Measurements from ENCODE around the gene SNX32.

The SNX32 gene

DNA sequence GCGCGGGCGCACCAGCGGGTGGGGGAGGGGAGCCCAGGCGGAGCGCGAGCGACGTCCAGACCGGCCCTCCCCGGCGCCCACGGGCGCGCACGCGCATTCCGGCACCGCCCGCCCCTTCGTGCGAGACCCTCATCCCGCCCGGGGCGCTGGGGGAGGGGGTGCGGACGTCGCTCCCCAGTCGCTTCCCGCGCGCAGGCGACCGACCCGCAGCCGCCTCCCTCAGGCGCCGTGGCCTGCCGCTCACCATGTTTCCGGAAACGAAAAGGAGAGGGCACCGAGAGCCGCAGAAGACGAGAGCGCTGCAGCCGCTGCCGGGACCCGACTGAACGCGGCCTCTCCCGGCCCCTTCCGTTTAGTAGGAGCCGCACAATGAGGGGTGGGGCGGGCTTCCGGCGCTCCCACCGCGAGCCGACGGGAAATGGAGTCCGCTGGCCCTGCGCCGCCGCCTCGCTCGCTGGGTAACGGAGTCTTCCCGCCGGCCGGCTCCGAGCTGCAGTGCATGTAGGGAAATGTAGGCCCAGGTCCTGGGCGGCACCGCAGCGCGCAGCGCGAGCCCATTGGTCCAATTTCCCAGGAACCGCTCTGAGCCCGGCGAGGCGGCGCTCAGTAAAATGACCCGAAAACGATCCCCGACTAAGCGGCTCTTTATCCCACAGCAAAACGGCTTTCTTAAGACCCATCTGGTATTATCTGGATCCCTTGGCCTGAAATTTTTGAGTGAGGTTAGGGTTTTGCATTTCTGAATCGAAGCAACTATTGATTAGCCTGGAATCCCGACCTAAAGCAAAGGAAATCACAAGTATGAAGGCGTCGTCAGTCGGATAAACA, 24.3 kb downstream of the SNX32 start, which contains the start of gene CFL1:
Gene CFL1, minus strand, starts transcription at position 328 of the 828 bp plus-strand sequence. Its CDS starts 81 bp downstream, at position 247.
- peak; percentile 99 for DNase-seq

DNA sequence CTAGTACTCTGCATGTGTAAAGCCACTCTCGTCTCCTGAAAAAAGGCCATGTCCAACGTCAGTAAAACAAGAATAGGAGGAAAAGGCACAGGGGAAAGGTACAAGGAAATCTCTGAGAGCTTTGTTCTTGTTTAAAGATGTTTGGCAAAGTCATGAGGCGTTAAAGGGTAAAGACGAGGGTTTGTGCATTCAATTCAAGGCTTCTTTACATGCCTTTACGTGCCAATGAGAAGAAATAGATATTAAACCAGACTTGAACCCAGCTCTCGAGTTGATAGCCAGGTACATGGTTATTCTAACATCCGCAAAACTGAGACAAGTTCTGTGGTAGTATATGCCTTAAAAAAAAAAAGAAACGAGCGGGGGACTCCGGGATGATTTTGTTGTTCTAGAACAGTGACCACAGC, 24.9 kb downstream of the SNX32 start:
- no peak for DNase-seq

DNA sequence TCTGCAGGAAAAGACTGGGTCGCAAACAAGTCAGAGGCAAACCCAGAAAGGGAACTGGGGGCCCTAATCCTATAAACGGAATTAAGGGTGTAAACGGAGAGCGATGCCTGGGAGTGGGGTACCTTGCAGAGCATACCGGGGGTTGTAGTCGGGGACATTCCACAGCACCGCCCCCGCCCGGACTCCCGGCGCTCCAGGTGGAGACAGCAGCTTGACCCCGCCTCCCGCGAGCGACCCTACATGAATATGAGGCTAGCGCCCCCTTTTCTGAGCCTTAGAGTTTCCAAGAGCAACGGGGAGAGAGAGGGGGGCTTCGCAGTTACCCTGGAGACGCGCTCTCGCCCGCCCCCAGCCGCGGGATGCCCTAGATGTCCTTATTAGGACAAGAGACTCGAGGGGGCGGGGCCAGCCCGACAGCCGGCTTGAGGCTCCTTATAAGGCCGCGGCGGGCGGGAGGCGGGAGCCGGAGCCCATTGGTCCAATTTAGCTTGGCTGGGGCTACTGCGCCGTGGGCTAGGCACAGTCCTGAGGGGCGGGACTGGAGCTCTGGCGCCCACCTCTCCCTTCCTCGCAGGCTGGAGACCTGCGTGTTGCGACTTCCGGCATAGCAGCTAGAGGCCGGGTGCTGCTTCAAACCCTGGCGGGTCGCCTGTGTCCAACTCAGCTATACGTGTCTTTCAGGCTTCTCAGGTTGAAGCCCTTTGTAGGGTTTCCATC, 25.5 kb downstream of the SNX32 start:
- peak; percentile 100 for DNase-seq

DNA sequence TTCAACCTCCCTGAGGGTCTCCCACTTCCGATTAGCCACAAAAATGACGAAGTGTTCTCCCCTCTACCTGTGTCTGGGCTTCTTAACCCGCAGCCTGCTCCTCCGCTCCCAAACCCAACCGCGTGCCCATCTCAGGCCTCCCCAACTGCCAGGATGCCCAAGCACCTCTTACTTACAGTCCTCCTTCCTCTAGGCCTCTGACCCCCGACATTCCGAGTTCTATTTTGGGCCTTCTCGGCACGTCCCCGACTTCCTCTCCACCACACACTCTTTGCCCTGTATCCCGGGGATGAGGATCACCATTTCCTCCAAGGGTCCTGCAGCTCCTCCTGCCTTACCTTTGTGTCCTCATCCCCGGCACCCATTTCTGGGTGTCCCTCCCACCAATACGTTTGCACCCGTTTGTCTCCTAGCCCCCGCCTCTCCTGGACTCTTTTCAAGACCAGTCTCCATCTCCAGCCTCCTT, 26.1 kb downstream of the SNX32 start:
- DNase-seq: no peak

DNA sequence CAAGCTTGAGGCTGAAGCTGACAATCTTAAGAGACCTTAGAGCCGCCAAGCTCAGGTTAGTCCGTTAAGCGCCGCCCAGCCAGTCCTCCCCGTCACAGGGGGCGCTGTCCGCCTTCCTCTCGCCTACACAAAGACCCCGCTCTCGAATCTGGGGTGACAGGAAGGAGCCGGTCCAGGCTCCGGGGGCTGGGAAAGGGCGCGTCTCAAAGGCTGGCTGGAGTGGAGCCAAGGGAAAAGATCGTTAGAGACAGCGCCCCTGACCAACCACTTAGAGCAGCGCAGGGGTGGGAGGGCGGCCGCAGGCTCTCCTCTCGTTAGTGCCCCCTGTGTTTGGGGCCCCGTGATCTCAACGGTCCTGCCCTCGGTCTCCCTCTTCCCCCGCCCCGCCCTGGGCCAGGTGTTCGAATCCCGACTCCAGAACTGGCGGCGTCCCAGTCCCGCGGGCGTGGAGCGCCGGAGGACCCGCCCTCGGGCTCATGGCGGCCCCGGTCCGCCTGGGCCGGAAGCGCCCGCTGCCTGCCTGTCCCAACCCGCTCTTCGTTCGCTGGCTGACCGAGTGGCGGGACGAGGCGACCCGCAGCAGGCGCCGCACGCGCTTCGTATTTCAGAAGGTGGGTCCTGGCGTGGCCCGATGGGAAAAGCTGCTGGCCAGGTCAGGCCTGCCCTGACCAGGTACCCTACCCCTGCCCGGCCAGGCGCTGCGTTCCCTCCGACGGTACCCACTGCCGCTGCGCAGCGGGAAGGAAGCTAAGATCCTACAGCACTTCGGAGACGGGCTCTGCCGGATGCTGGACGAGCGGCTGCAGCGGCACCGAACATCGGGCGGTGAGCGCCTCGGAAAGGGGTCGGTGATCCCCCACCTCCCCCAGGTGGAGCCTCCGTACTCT, 26.8 kb downstream of the SNX32 start, which contains the start of gene MUS81:
Gene MUS81, plus strand, starts transcription at position 156 of the 887 bp plus-strand sequence. Its CDS starts 321 bp downstream, at position 477.
- peak; percentile 99 for DNase-seq

DNA sequence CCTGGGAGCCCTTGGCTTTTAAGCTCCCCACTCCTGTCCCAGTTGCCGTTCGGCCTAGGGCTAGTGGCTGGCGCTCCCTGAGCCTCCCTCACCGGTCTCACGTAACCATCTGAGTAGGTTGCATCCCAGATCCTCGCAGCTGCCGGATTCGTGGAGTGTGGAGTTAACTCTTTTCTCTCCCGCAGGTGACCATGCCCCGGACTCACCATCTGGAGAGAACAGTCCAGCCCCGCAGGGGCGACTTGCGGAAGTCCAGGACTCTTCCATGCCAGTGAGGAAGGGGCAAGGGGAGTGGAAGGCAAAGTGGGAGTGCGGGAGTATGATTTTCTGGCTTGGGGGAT, 27.4 kb downstream of the SNX32 start:
- DNase-seq: no peak

DNA sequence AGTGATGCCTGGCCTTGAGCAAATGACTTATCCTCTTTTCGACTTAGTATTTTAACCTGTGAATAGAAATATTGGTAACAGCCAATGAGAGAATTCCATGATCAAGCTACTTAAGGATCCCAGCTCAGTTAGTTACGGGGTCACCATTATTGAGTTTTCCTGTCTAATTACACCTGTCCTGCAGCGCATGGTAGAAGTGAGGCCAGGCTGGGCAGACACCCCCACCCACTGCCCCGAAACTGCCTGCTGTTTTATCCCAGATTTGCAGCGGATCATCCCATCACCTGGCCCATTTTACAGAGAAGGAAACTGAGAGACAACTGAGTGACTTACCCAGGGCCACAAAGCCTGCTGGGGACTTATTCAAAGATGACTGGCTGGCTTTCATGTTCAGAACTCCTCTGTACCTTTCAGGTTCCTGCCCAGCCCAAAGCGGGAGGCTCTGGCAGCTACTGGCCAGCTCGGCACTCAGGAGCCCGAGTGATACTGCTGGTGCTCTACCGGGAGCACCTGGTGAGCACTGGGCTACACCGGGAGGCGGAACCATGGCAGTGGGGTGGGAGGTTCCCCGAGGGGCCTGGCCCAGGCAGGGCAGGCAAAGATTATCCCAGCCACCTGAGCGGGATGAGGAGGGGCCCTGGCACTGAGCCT, 27.9 kb downstream of the SNX32 start:
- DNase-seq: no peak

DNA sequence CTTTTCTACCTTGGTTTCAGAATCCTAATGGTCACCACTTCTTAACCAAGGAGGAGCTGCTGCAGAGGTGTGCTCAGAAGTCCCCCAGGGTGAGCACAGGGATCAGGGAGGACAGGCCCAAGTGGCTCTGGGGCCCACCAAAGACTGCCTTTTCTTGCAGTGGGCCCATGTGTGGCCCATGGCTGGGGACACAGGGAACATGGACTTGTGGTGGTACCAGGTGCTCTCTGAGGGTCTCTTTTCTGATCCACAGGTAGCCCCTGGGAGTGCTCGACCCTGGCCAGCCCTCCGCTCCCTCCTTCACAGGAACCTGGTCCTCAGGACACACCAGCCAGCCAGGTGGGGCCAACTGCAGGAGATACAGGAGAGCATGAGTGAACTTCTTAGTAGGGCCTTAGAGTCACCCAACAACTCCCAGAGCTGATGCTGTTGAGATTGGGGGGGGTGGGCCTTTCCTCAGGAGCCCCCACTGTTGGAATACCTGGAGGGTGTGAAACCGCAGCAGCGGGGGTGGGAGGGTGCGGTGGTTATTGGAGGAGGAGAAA, 28.5 kb downstream of the SNX32 start:
- DNase-seq: no peak

DNA sequence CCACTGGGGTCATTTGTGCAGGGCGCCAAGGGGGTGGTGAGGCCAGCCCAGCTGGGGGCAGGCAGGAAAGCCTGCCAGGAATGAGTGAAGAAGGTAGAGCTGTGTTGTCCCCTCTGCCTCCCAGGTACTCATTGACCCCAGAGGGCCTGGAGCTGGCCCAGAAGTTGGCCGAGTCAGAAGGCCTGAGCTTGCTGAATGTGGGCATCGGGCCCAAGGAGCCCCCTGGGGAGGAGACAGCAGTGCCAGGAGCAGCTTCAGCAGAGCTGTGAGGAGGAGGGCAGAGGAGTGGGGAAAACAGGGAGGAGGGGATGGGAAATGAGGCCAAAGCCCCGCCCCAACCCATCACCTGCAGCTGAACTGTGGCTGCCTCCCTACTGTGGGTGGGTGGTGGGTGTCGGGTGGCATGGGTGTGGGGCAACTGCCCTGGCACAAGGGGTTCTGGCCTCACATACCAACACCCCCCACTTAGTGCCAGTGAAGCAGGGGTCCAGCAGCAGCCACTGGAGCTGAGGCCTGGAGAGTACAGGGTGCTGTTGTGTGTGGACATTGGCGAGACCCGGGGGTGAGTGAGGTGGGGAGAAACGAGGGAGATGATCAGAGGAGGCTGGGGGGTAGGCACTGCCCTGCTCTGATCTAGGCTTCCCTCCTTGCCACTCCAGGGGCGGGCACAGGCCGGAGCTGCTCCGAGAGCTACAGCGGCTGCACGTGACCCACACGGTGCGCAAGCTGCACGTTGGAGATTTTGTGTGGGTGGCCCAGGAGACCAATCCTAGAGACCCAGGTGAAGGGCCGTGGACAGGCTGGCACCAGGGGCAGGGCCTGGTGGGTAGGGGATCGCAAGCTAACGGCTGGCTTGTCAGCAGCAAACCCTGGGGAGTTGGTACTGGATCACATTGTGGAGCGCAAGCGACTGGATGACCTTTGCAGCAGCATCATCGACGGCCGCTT, 29.5 kb downstream of the SNX32 start:
- no peak for DNase-seq

DNA sequence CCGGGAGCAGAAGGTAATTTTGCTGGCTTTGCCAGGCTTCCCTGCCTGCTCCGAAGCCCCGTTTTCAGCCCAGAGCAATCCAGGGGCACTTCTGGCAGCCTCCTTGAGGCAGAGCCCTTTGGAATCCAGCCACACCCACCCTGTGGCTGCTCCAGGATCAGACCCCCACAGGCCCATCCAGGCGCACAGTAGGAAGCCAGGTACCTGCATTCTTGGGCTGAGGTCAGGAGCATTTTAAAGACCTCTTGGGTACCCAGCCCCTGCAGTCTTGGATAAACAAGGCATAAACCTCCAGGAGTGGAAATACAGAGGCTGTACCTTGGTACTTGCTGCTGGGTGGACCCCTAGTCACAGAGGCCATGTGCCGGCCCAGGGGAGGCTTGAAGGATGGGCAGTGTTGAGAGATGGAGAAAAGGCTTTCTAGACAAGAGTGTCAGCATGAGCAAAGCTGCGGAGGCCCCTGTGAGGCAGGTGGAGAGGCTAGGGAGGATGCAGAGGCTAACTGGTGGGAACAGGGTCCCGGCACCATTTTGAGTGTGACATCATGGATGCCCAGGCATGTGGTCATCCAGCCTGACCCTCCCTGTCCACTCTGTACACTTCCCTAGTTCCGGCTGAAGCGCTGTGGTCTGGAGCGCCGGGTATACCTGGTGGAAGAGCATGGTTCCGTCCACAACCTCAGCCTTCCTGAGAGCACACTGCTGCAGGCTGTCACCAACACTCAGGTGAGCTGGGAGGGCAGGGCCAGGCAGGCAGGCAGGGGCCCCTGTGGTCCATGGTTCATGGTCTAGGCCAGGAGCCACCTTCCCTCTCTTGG, 30.3 kb downstream of the SNX32 start:
- no peak for DNase-seq

DNA sequence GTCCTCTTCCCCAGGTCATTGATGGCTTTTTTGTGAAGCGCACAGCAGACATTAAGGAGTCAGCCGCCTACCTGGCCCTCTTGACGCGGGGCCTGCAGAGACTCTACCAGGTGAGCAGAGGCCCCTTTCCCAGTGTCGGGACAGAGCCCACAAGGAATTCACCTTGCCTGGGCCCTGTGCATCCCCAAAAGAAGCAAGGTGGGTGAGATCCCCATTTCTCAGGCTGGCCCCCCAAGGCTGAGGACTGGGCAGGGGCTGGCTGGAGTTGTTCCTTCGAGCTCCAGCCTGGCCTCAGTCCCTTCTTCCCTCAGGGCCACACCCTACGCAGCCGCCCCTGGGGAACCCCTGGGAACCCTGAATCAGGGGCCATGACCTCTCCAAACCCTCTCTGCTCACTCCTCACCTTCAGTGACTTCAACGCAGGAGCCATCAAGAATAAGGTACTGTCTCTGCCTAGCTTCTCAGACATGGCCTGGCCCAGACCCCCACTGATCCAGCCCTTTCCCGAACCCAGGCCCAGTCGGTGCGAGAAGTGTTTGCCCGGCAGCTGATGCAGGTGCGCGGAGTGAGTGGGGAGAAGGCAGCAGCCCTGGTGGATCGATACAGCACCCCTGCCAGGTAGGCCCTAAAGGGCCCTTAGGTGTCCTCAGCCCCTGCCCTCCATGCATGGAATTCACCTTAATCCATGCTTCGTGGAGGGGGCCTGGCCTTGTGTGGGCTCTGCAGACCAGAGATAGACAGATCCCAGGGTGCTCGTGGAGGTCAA, 31.1 kb downstream of the SNX32 start:
- no peak for DNase-seq

DNA sequence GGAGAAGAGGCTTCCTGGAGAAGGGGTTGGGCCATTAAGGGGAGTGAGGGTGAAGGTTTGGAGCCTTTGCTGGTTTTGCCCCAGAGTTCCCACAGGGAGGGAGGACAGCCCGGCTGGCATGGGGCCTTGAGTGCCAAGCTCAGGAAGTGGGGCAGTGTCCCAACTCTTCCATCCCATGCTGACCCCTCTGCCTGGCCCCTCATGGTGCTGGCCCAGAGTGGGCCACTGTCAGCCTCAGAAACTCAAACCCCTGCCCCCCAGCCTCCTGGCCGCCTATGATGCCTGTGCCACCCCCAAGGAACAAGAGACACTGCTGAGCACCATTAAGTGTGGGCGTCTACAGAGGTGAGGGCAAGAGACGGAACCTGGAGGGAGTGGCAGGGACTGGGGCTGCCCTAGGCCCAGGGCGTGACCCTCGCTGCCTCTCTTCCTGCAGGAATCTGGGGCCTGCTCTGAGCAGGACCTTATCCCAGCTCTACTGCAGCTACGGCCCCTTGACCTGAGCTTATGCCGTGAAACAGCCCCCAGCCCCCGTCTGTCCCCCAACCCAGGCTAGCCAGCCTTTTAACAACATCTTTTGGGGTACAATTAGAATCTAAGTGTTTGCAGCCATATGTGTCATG, 31.9 kb downstream of the SNX32 start:
- no peak for DNase-seq

DNA sequence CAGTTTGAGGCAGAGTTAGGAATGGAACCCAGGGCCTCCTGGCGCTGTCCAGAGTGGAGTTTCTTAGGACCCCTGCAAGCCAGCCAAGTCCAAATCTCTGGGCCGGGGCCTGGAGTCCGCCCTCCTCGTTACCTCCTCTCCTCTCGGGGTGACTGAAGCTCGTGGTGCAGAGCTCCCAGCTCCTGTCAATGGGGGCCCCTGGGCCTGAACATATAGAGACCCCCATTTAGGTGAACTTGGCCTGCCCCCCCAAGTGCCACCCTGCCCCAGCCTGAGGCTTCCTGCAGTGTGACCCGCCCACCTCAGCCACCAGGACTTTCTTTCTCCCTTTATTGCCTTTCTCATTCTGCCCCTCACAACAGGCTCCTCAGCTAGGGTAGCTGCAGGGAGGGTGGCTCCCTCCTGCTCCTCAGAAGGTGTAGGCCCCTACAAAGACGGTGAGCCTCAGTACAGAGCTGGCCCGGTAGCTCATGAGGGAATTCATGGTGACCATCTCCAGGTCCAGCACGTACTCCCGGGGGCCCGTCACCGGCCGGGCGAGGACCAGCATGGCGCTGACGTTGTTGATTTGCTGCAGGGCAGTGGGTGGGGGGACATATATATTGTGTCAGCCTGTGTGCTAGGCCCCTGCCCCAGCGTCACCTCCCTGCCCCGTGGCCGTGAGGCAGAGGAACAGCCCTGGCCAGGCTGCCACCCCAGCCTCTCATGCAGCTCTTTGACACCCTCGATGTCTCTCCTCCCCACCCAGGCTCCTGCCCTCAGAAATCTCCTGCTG, 32.9 kb downstream of the SNX32 start:
- DNase-seq: no peak

DNA sequence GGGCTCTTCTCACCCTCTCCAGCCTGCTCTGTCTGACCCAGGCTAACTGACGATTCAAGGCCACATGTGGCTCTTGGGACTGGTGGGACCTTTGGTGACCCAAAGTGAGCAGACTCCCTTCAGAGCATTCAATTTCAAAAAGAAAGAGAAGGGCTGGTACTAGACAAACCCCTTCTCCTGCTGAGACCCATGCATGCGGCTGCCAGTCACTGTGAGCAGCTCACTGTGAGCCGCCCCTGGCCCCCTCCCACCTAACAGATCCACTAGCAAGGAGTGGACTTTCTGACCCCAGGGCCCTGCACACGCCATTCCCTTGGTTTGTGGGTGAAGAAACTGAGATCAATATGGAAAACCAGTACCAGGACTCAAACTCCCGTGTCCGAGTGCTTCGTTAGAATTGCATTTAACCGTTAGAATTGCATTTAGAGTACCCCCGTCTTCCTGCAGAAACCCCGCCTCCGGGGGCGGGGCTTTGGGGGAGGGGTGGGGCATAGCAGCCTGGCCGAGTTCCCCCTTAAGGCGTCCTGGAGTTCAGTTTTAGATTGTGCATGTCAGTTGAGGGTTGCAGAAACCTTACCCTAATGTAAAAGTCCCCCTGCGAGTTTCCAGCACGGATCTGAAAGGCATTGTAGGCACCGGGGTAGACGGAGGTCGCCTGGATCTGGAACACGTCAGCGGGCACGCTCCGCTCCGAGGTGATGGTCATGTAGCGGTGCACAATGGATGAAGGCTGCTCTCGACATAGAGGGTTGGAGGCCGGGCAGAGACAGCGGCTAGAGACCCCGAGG, 33.7 kb downstream of the SNX32 start:
- DNase-seq: no peak

DNA sequence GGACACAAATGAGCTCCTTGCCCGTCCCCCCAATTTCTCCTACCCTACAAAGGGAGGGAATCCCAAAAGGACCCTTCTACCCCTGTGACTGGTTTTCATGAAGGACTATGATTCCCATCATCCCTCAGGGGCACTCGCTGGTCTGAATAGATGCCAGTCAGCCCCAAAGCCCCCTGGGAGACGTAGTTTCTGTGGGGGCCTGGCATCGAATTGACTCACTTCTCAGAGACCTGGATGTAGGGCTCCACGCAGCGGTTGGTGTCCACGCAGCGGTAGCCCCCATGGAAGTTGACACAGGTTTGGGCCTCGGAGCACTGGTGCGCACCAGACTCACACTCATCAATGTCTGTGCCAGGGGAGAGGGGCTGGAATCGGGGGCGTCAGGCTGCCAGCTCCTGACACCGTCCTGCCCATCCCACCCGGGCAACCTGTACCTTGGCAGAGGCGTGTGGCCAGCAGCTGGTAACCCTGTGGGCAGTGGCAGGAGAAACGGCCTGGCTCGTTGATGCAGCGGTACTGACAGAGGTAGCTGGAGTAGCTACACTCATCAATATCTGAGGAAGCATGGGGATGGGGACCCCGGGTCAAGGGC, 34.4 kb downstream of the SNX32 start:
- DNase-seq: no peak

DNA sequence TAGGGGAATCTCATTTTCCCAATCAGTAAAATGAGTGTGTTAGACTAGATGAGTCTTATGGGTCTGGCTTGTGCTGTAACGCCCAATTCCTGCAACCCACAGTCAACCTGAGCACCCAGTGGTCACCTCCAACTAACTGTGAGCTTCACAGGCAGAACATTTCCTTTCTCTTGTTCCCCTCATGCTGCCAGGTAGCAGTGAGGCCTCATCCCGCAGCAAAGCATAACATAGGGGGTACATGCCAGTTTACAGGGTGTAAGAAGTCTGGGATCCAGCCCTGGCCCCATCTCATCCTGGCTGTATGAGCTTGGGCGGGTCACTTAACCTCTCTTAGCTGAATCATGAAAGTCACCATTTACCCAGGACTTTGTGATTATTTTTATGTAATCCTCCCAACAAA, 35.1 kb downstream of the SNX32 start:
- no peak for DNase-seq

Measured in fibroblast of skin of right quadriceps (primary cell).